GM23248 (cell line): Measurements from ENCODE around the gene FASLG. TPM values are rescaled to one million over a fixed set of nuclear protein-coding genes. Genes with fewer than 3 reads are reported as not detected.
A peak's percentile ranks its signal among the peaks of the same experiment; 100 is the strongest.

ENCODE experiments used
- DNase-seq: peaks from one replicate; pipeline ENCODE4 v3.0.0-alpha.2; 2015
- H2AFZ ChIP-seq: fragments of 200-600 bp; sonication (generic); 2 replicates; pipeline ENCODE4 v1.6.1; 2016; ENCODE audit warnings: antibody characterized with exemption
- H3F3A ChIP-seq: fragments of 200-600 bp; sonication (generic); 2 replicates; pipeline ENCODE4 v1.6.1; 2016; ENCODE audit warnings: mild to moderate bottlenecking, antibody characterized with exemption, mixed run types; ENCODE audit not compliant: insufficient read depth
- H3K27ac ChIP-seq: fragments of 200-600 bp; sonication (generic); 2 replicates; pipeline ENCODE4 v1.5.1; 2016; ENCODE audit warnings: mild to moderate bottlenecking
- H3K27me3 ChIP-seq: fragments of 200-600 bp; sonication (generic); replicated peaks from 2 replicates; pipeline ENCODE4 v1.6.1; 2016; ENCODE audit warnings: mild to moderate bottlenecking; ENCODE audit not compliant: insufficient read depth
- H3K36me3 ChIP-seq: fragments of 200-600 bp; sonication (generic); 2 replicates; pipeline ENCODE4 v1.6.1; 2016; ENCODE audit warnings: low read depth, mild to moderate bottlenecking
- H3K4me1 ChIP-seq: fragments of 200-600 bp; sonication (generic); 2 replicates; pipeline ENCODE4 v1.6.1; 2016; ENCODE audit warnings: mild to moderate bottlenecking; ENCODE audit not compliant: insufficient read depth
- H3K4me2 ChIP-seq: fragments of 200-600 bp; sonication (generic); one replicate; pipeline ENCODE4 v1.6.1; 2016; ENCODE audit warnings: mild to moderate bottlenecking; ENCODE audit not compliant: unreplicated experiment
- H3K4me3 ChIP-seq: fragments of 200-600 bp; sonication (generic); 2 replicates; pipeline ENCODE4 v1.5.1; 2016; ENCODE audit warnings: mild to moderate bottlenecking
- H3K79me2 ChIP-seq: fragments of 200-600 bp; sonication (generic); 2 replicates; pipeline ENCODE4 v1.6.1; 2016; ENCODE audit warnings: mild to moderate bottlenecking; ENCODE audit not compliant: insufficient read depth
- H3K9ac ChIP-seq: fragments of 200-600 bp; sonication (generic); 2 replicates; pipeline ENCODE4 v1.6.1; 2016; ENCODE audit warnings: mild to moderate bottlenecking
- H3K9me2 ChIP-seq: fragments of 200-600 bp; sonication (generic); 2 replicates; pipeline ENCODE4 v1.6.1; 2016; ENCODE audit warnings: mixed run types, mild to moderate bottlenecking, moderate library complexity; ENCODE audit not compliant: insufficient read depth
- H3K9me3 ChIP-seq: fragments of 200-600 bp; sonication (generic); one replicate; pipeline ENCODE4 v1.6.1; 2017; ENCODE audit warnings: low read depth
- H4K20me1 ChIP-seq: fragments of 200-600 bp; sonication (generic); 2 replicates; pipeline ENCODE4 v1.6.0; 2016; ENCODE audit not compliant: insufficient read depth
- EZH2 ChIP-seq: fragments of 200-600 bp; sonication (generic); IDR thresholded peaks from 2 replicates; pipeline ENCODE4 v1.6.1; 2018; ENCODE audit warnings: antibody characterized with exemption, mild to moderate bottlenecking; ENCODE audit not compliant: insufficient read depth, poor library complexity, severe bottlenecking
- EZH2phosphoT487 ChIP-seq: fragments of 200-600 bp; sonication (generic); IDR thresholded peaks from 2 replicates; pipeline ENCODE4 v1.6.1; 2018; ENCODE audit warnings: antibody characterized with exemption, moderate library complexity, mild to moderate bottlenecking, low read depth; ENCODE audit not compliant: insufficient read depth
- WGBS, 2 experiments: methylation state at CpG; one replicate each; pipeline ENCODE4 v1.1.6; 2015 to 2017; ENCODE audit warnings: low lambda C conversion rate in 2 of 2, low coverage in 1 of 2; ENCODE audit errors: missing lambda C conversion rate in 2 of 2; 5-methylcytosine and 5-hydroxymethylcytosine counted together
- in situ Hi-C: fragments of 300-500 bp; cut with MboI; formaldehyde crosslinking; loops from 2 replicates; pipeline ENCODE4 v1.15.0; 2020
- polyA plus RNA-seq: library from polyadenylated mRNA; unstranded; fragments of >200 nt; fragmentation: Nextera tagmentation; extraction: Ambion mirVana; gene quantifications from 2 replicates; pipeline ENCODE4 v1.2.1, GENCODE V29; 2016
- total RNA-seq: library from RNA; depleted of rRNA; stranded (reverse); fragments of >200 nt; shearing (Covaris generic); gene quantifications from 2 replicates; pipeline ENCODE4 v1.2.3, GENCODE V29; 2014

The FASLG gene
- total and polyA plus RNA-seq, 2 experiments from 2014 or later, result not detected

DNA sequence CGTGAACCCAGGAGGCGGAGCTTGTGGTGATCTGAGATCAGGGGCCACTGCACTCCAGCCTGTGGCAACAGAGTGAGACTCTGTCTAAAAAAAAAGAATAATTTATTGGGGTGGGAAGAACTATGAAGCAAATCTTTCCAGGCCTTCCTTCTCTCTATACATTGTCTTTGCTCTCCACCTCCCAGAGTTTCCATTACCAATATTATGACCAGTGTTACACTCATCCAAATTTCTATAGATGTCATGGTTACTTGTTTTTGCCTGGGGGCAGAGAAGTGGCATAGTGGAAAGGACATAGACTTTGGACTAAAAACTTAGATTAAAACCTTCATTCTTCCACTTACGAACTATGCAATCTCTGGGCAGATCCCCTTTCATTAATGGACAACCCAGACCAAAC is 10.1 kb downstream of the FASLG start:
- no peak overlapping the region for H3K4me2 ChIP-seq
- H3K4me3 ChIP-seq, result no peak overlapping the region
- H3K9me3 ChIP-seq, result no peaks in the 10 kb centered on the region
- in situ Hi-C loops, result no loop called here
- H3K79me2 ChIP-seq, result no peaks in the 10 kb centered on the region
- WGBS, 2 experiments, result 89 to 97% methylated on average over 3 of the region's 3 CpGs
- H3K9ac ChIP-seq, result no peak overlapping the region
- H3K36me3 ChIP-seq, result no peaks in the 10 kb centered on the region
- 0 out of 2 replicates have a peak, but pooled peaks cover 10% of the 10 kb centered on the region for H3F3A ChIP-seq
- no peaks in the 10 kb centered on the region for H4K20me1 ChIP-seq
- no peak overlapping the region for H3K27ac ChIP-seq
- no peak overlapping the region for H2AFZ ChIP-seq
- no peaks in the 10 kb centered on the region for H3K27me3 ChIP-seq
- no peak for DNase-seq
- H3K4me1 ChIP-seq, result peaks cover 21% of the 10 kb centered on the region
- no peak for TF ChIP-seq EZH2phosphoT487
- TF ChIP-seq EZH2, result no peak
- no peaks in the 10 kb centered on the region for H3K9me2 ChIP-seq

GRCh38 chr1:172670316-172670715 is 11.4 kb downstream of the FASLG start:
- H3K4me3 ChIP-seq, result no peak overlapping the region
- no peak overlapping the region for H3K4me2 ChIP-seq
- in situ Hi-C loops, result no loop called here

GRCh38 chr1:172670791-172671190 is 11.9 kb downstream of the FASLG start:
- Histone ChIP-seq H3F3A (peaks cover 25% of the 10 kb centered on the region), H3K4me1 (peaks cover 39% of the 10 kb centered on the region), H3K79me2 (no peaks in the 10 kb centered on the region), H3K9ac (no peak overlapping the region), H3K9me2 (no peaks in the 10 kb centered on the region), H3K27ac (no peak overlapping the region), H3K4me2 (no peak overlapping the region), H3K4me3 (no peak overlapping the region), H3K27me3 (no peaks in the 10 kb centered on the region), H3K36me3 (no peaks in the 10 kb centered on the region), H2AFZ (no peak overlapping the region), H4K20me1 (no peaks in the 10 kb centered on the region), H3K9me3 (no peaks in the 10 kb centered on the region)
- no peak for TF ChIP-seq EZH2
- no peak for TF ChIP-seq EZH2phosphoT487
- 51 to 53% methylated on average over 4 of the region's 4 CpGs for WGBS, 2 experiments
- DNase-seq, result no peak
- in situ Hi-C loops, result no loop called here

More at GRCh38 chr1:172670316-172670715, 11.4 kb downstream of the FASLG start:
- Histone ChIP-seq H3K27me3 (no peaks in the 10 kb centered on the region), H3K9me2 (no peaks in the 10 kb centered on the region), H2AFZ (no peak overlapping the region), H3F3A (peaks cover 20% of the 10 kb centered on the region), H3K9ac (no peak overlapping the region), H4K20me1 (no peaks in the 10 kb centered on the region), H3K4me1 (peaks cover 35% of the 10 kb centered on the region), H3K36me3 (no peaks in the 10 kb centered on the region), H3K79me2 (no peaks in the 10 kb centered on the region), H3K27ac (no peak overlapping the region), H3K9me3 (no peaks in the 10 kb centered on the region)
- DNase-seq, result no peak
- TF ChIP-seq EZH2phosphoT487 (no peak), EZH2 (no peak)
- WGBS, 2 experiments, result 87 to 91% methylated on average over 4 of the region's 4 CpGs

GRCh38 chr1:172671591-172671990 is 12.7 kb downstream of the FASLG start:
- H3K27me3 ChIP-seq, result no peaks in the 10 kb centered on the region
- H3K9ac ChIP-seq, result no peak overlapping the region
- peaks cover 28% of the 10 kb centered on the region for H3F3A ChIP-seq
- no peaks in the 10 kb centered on the region for H4K20me1 ChIP-seq
- TF ChIP-seq EZH2 (no peak), EZH2phosphoT487 (no peak)
- H3K27ac ChIP-seq, result no peak overlapping the region
- no peak overlapping the region for H3K4me3 ChIP-seq
- no peaks in the 10 kb centered on the region for H3K36me3 ChIP-seq
- H2AFZ ChIP-seq, result no peak overlapping the region
- H3K4me1 ChIP-seq, result peaks cover 41% of the 10 kb centered on the region
- H3K4me2 ChIP-seq, result no peak overlapping the region
- in situ Hi-C loops, result no loop called here
- H3K9me2 ChIP-seq, result no peaks in the 10 kb centered on the region
- DNase-seq, result peak; percentile 62
- H3K9me3 ChIP-seq, result no peaks in the 10 kb centered on the region
- no peaks in the 10 kb centered on the region for H3K79me2 ChIP-seq

DNA sequence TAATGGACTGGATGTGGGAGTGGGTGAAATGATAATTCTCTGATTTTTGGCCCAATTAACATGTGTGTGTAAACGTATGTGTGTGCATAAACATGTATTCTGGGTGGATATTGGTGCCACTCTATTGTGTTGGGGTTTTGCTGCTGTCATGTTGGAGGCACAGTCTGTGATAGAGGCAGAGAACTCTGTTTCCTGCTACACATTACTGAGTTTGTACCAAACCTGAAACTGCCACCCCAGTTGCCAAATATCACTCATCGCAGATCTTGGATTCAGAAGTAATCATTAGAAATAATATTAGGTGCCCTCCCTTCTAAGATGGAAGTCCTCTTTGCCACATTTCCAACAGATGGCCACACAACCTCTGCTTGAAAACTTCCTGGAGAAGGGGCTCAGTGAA is 13.8 kb downstream of the FASLG start:
- Histone ChIP-seq H3K36me3 (no peaks in the 10 kb centered on the region), H3K9ac (no peak overlapping the region), H2AFZ (0 out of 2 replicates have a peak overlapping the region, but pooled peaks have one; percentile 11), H4K20me1 (no peaks in the 10 kb centered on the region), H3F3A (peaks cover 28% of the 10 kb centered on the region), H3K4me3 (no peak overlapping the region), H3K79me2 (no peaks in the 10 kb centered on the region), H3K27ac (no peak overlapping the region), H3K27me3 (no peaks in the 10 kb centered on the region), H3K4me2 (no peak overlapping the region), H3K9me2 (no peaks in the 10 kb centered on the region), H3K4me1 (peaks cover 41% of the 10 kb centered on the region), H3K9me3 (no peaks in the 10 kb centered on the region)
- in situ Hi-C loops, result no loop called here
- DNase-seq, result no peak
- 21 to 28% methylated on average over 2 of the region's 2 CpGs for WGBS, 2 experiments
- TF ChIP-seq EZH2phosphoT487, result no peak
- TF ChIP-seq EZH2, result no peak
